Suprapubic skin (tissue), 4 donors: ENCODE data around the gene PRKAG2. TPM values are rescaled to one million over a fixed set of nuclear protein-coding genes. Genes with fewer than 3 reads are reported as not detected.

ENCODE experiments used
- DNase-seq, 2 donors: peaks; one replicate each; pipeline ENCODE4 v3.0.0-alpha.2; 2019; ENCODE audit warnings: low spot score in 2 of 2
- H3K27ac ChIP-seq: fragments of 200-600 bp; sonication (generic); one replicate; pipeline ENCODE4 v1.5.1; 2019
- H3K27me3 ChIP-seq: fragments of 200-600 bp; sonication (generic); one replicate; pipeline ENCODE4 v1.5.1; 2019
- H3K36me3 ChIP-seq: fragments of 200-600 bp; sonication (generic); one replicate; pipeline ENCODE4 v1.5.1; 2019
- H3K4me1 ChIP-seq: fragments of 200-600 bp; sonication (generic); one replicate; pipeline ENCODE4 v1.5.1; 2019
- H3K4me3 ChIP-seq: fragments of 200-600 bp; sonication (generic); one replicate; pipeline ENCODE4 v1.5.1; 2019; ENCODE audit warnings: mild to moderate bottlenecking
- H3K9me3 ChIP-seq: fragments of 200-600 bp; sonication (generic); one replicate; pipeline ENCODE4 v1.5.1; 2019
- EP300 ChIP-seq: sonication (generic); formaldehyde crosslinking; IDR thresholded peaks from one replicate; pipeline ENCODE4 v1.6.1; 2017; ENCODE audit warnings: antibody characterized with exemption
- POLR2A ChIP-seq, 2 donors: fragments of 450-650 bp; IDR thresholded peaks; one replicate each; pipeline ENCODE4 v1.6.1; 2017; ENCODE audit warnings: antibody characterized with exemption in 2 of 2, mild to moderate bottlenecking in 2 of 2, moderate library complexity in 2 of 2
- POLR2AphosphoS5 ChIP-seq, 3 donors: sonication (generic); formaldehyde crosslinking; IDR thresholded peaks; one replicate each; pipeline ENCODE4 v1.6.1; 2017; ENCODE audit warnings: antibody characterized with exemption in 3 of 3
- WGBS: methylation state at CpG from one replicate; pipeline ENCODE4 v1.1.5; 2018; 5-methylcytosine and 5-hydroxymethylcytosine counted together
- total RNA-seq, 4 donors: library from RNA; depleted of rRNA; stranded (reverse); fragments of >200 nt; gene quantifications; one replicate each; pipeline ENCODE4 v1.1.0, GENCODE V29; 2016
- TF ChIP-seq, protein P1 (sequence below), 2 donors: fragments of 200-600 bp in 1 of 2; fragments of 450-650 bp in 1 of 2; sonication (generic) in 1 of 2; IDR thresholded peaks; one replicate each; pipeline ENCODE4 v1.5.1; 2016 to 2019; ENCODE audit warnings: antibody characterized with exemption in 2 of 2, mild to moderate bottlenecking in 1 of 2, moderate library complexity in 1 of 2

Gene PRKAG2
- total RNA-seq, 4 donors from 2014 or later, result 16.5 to 40.0 (median 17.3) TPM

DNA sequence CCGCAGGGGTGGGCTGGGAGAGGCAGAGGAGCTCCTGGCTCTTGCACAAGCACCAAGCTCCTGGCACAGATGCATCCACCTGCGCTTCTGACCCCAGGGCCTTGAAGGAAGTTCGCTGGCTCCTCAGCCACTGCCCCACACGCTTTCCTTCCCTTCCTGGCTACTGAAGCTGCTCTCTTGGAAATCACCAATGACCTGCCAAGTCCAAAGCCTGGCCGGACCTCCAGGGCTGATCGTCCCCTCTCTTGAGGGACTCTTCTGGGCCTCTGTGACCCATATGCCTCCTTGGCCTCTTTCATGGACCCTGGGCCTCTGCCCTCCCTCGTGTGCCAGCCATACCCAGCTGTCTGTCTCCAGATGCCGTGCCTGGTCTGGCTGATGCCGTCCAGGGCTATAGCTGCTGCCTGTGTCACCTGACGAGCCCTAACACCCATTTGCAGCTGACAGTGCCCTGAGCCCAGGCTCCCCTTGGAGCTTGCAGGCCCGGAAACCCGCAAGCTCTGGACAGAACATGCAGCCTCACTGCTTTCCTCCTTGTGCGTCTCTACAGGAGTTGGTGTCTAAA, 113.4 kb downstream of the PRKAG2 start:
- H3K4me3 ChIP-seq, result no peak overlapping the region
- WGBS, result 88% methylated on average over 7 of the region's 13 CpGs
- peaks cover 13% of the 10 kb centered on the region for H3K4me1 ChIP-seq
- H3K27ac ChIP-seq, result no peak overlapping the region
- peak in 1 of 2 donors; percentile 26 for DNase-seq
- no peaks in the 10 kb centered on the region for H3K36me3 ChIP-seq
- no peaks in the 10 kb centered on the region for H3K27me3 ChIP-seq
- TF ChIP-seq POLR2AphosphoS5 (IDR thresholded peaks at IDR 0.05), result no peak
- no peak for TF ChIP-seq EP300
- TF ChIP-seq POLR2A (IDR thresholded peaks at IDR 0.05), result no peak
- TF ChIP-seq, protein P1, sequence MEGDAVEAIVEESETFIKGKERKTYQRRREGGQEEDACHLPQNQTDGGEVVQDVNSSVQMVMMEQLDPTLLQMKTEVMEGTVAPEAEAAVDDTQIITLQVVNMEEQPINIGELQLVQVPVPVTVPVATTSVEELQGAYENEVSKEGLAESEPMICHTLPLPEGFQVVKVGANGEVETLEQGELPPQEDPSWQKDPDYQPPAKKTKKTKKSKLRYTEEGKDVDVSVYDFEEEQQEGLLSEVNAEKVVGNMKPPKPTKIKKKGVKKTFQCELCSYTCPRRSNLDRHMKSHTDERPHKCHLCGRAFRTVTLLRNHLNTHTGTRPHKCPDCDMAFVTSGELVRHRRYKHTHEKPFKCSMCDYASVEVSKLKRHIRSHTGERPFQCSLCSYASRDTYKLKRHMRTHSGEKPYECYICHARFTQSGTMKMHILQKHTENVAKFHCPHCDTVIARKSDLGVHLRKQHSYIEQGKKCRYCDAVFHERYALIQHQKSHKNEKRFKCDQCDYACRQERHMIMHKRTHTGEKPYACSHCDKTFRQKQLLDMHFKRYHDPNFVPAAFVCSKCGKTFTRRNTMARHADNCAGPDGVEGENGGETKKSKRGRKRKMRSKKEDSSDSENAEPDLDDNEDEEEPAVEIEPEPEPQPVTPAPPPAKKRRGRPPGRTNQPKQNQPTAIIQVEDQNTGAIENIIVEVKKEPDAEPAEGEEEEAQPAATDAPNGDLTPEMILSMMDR (IDR thresholded peaks at IDR 0.05), result no peak
- no peaks in the 10 kb centered on the region for H3K9me3 ChIP-seq

DNA sequence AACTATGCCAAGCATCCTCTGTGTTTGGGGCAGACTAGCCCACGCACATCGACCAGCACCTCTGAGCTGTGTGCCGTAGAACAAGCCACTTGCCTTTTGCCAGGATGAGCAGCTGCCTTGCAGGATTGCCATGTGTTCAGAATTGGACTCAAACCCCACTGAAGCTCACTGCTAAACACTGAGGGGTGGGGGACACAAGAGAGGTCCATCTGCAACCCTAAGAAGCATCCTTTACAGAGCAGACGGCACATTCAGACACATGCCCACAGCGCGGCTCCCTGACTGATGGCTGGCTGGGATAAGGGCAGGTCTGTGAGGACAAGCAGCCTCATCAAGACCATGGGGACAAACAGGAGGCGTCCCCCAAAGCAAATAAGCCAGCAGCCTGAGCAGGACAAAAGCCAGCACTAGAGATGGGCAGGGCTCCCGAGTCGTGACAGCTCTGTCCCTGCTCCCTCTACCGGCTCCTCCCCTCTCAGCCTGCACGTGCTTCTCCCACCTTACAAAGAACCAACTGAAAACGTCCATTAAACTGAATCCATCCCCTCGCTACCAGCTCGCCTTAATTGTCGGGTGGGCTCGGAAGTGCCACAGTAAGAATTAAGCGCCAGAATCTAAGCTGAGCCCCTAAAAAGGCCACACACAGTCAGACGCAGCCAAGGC, 114.2 kb downstream of the PRKAG2 start:
- Histone ChIP-seq H3K27me3 (no peaks in the 10 kb centered on the region), H3K27ac (no peak overlapping the region), H3K4me3 (no peak overlapping the region), H3K9me3 (no peaks in the 10 kb centered on the region), H3K4me1 (peaks cover 13% of the 10 kb centered on the region), H3K36me3 (no peaks in the 10 kb centered on the region)
- DNase-seq, result no peak
- WGBS, result 77% methylated on average over 13 of the region's 18 CpGs
- TF ChIP-seq EP300 (no peak), POLR2AphosphoS5 (IDR thresholded peaks at IDR 0.05) (no peak), POLR2A (IDR thresholded peaks at IDR 0.05) (no peak)
- TF ChIP-seq, protein P1 (IDR thresholded peaks at IDR 0.05), result no peak

DNA sequence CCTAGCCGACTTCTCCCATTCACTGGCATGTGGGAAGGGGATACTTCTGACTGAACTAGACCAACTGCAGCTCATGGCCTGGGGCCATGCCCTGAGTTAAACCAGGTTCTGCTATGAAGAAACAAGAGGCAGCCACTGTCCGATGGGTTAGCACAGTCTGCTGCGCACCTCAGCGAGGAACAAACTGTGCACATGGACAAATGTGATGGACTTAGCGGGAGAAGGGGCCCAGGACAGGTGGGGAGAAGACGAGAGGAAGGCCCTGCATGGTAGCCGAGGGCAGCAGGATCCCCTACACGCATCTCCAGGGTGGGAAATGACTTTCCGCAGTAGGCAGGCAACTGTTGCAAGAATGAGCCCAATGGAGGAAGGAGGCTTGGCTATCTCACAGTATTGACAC, 115.0 kb downstream of the PRKAG2 start:
- WGBS, result 96% methylated on average over 9 of the region's 9 CpGs
- DNase-seq, result no peak
- no peak overlapping the region for H3K4me3 ChIP-seq
- no peaks in the 10 kb centered on the region for H3K9me3 ChIP-seq
- H3K27me3 ChIP-seq, result no peaks in the 10 kb centered on the region
- no peaks in the 10 kb centered on the region for H3K36me3 ChIP-seq
- peaks cover 15% of the 10 kb centered on the region for H3K4me1 ChIP-seq
- TF ChIP-seq POLR2AphosphoS5 (IDR thresholded peaks at IDR 0.05) (no peak), EP300 (no peak), POLR2A (IDR thresholded peaks at IDR 0.05) (no peak)
- TF ChIP-seq, protein P1 (IDR thresholded peaks at IDR 0.05), result no peak
- H3K27ac ChIP-seq, result no peak overlapping the region

DNA sequence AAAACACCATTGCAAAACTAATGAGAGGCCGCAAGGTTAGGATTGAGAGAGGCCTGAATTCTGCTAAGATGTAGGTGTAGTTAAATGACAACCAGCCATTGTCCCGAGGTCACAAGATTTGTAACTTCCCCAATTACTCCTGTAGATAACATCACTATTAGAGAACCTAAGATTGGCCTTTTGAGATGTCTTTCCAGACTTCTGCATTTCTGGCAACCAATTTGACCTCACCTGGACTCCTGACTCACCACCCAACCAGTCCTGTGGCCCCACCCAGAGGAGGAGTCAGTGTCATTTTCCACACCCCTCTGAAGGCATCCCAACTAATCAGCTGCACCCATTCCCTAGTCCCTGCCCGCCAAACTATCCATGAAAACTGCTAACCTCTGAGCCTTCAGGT, 115.7 kb downstream of the PRKAG2 start:
- peaks cover 23% of the 10 kb centered on the region for H3K4me1 ChIP-seq
- H3K27me3 ChIP-seq, result no peaks in the 10 kb centered on the region
- H3K4me3 ChIP-seq, result no peak overlapping the region
- no peak overlapping the region for H3K27ac ChIP-seq
- no peaks in the 10 kb centered on the region for H3K36me3 ChIP-seq
- TF ChIP-seq EP300 (no peak), POLR2A (IDR thresholded peaks at IDR 0.05) (no peak)
- WGBS, result 80% methylated on average over 3 of the region's 3 CpGs
- H3K9me3 ChIP-seq, result no peaks in the 10 kb centered on the region
- DNase-seq, result no peak

DNA sequence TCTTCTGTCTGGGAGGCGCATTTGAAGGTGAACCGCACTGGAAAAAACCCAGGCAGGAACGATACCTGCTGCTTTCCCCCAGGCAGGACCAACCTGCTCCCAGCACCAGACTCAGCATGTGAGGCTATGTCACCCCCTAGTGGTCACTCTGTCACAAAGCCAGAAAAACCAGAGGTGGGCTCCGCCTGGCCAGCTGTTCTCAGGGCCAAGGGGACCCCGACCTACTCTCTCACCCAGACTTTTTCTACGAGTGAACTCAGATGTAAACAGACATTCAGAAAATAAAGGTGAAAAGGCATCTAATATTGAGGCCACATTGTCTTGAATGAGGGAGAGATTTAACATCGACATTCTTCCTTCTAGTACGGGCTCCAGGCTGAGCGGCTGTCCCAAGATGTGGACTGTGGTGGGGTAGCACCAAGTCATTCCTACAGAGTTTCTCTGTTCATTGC, 117.3 kb downstream of the PRKAG2 start:
- Histone ChIP-seq H3K27me3 (no peaks in the 10 kb centered on the region), H3K4me1 (peaks cover 38% of the 10 kb centered on the region), H3K4me3 (no peak overlapping the region), H3K9me3 (no peaks in the 10 kb centered on the region), H3K27ac (no peak overlapping the region), H3K36me3 (no peaks in the 10 kb centered on the region)
- 54% methylated on average over 9 of the region's 9 CpGs for WGBS
- TF ChIP-seq, protein P1 (IDR thresholded peaks at IDR 0.05), result peak; percentile 66 to 75
- no peak for TF ChIP-seq EP300
- DNase-seq, result no peak
